GM12878 (cell line): ENCODE results near the gene VDR. TPM values are rescaled to one million over a fixed set of nuclear protein-coding genes. Genes with fewer than 3 reads are reported as not detected.

Experiments used
- ATAC-seq: fragments of 200-7000 bp; cut with Tn5 transposase; 3 replicates; pipeline ENCODE4 v1.9.1; 2020; ENCODE audit warnings: mild to moderate bottlenecking, moderate library complexity
- BruUV-seq: library from RNA; stranded (reverse); fragments of 400-500 nt; replicated peaks from 2 replicates; lab custom pipeline; 2021; lab: Mats Ljungman, UMichigan
- CTCF ChIA-PET: fragments of 300-600 bp; sonication (Branson Sonifier 250); formaldehyde crosslinking; extraction: SDS; loops from one replicate; lab custom pipeline; 2021; ENCODE audit warnings: inconsistent platforms; lab: Yijun Ruan, JAX
- POLR2A ChIA-PET: fragments of 350-600 bp; formaldehyde crosslinking; extraction: SDS; loops from one replicate; lab custom pipeline; 2021; ENCODE audit warnings: inconsistent platforms; lab: Charles Lee
- RAD21 ChIA-PET: fragments of 300-600 bp; sonication (Branson Sonifier 250); formaldehyde crosslinking; loops from one replicate; lab custom pipeline; 2023; ENCODE audit warnings: antibody characterized with exemption; ENCODE audit not compliant: unreplicated experiment; lab: Charles Lee
- SMC1A ChIA-PET: fragments of 300-600 bp; sonication (Branson Sonifier 250); formaldehyde crosslinking; loops from one replicate; lab custom pipeline; 2023; ENCODE audit not compliant: unreplicated experiment, uncharacterized antibody; lab: Charles Lee
- DNase-seq: peaks from one replicate; pipeline ENCODE4 v3.0.0-alpha.2; 2011; ENCODE audit warnings: low read depth, low spot score
- FAIRE-seq: peaks from 3 replicates; lab custom pipeline; 2011; peaks lifted over from hg19 to GRCh38; lab: Jason Lieb, UNC
- H2AFZ ChIP-seq: 2 replicates; pipeline ENCODE4 v1.6.0; 2011; ENCODE audit warnings: low read depth, low read length, control low read depth; ENCODE audit not compliant: control insufficient read depth
- H3K27ac ChIP-seq: 2 replicates; pipeline ENCODE4 v1.5.1; 2011; ENCODE audit warnings: control low read depth; ENCODE audit not compliant: control insufficient read depth, insufficient read depth
- H3K27me3 ChIP-seq, 2 experiments: replicated peaks in 1 of 2; 2 replicates each; pipeline versions ENCODE4 v1.6.0 to v1.6.1; 2011; ENCODE audit warnings: low read length in 1 of 2; ENCODE audit not compliant: control insufficient read depth in 2 of 2, insufficient read depth in 2 of 2
- H3K36me3 ChIP-seq, 2 experiments: 2 replicates each; pipeline ENCODE4 v1.5.1; 2011; ENCODE audit warnings: low read length in 1 of 2; ENCODE audit not compliant: control insufficient read depth in 2 of 2, insufficient read depth in 2 of 2
- H3K4me1 ChIP-seq: 2 replicates; pipeline ENCODE4 v1.6.1; 2011; ENCODE audit warnings: mild to moderate bottlenecking, low read length, moderate library complexity, mixed read lengths; ENCODE audit not compliant: control insufficient read depth, insufficient read depth
- H3K4me2 ChIP-seq: 2 replicates; pipeline ENCODE4 v1.6.0; 2011; ENCODE audit warnings: control low read depth; ENCODE audit not compliant: control insufficient read depth, insufficient read depth
- H3K4me3 ChIP-seq: fragments of 200-600 bp; sonication (generic); 2 replicates; pipeline ENCODE4 v1.5.1; 2016
- H3K79me2 ChIP-seq: 2 replicates; pipeline ENCODE4 v1.6.0; 2011; ENCODE audit warnings: low read length; ENCODE audit not compliant: control insufficient read depth, insufficient read depth
- H3K9ac ChIP-seq: 2 replicates; pipeline ENCODE4 v1.8.0; 2011; ENCODE audit warnings: low read length, control low read depth, mixed read lengths; ENCODE audit not compliant: control insufficient read depth, insufficient read depth
- H3K9me3 ChIP-seq: replicated peaks from 3 replicates; pipeline ENCODE4 v1.5.1; 2011; ENCODE audit warnings: mild to moderate bottlenecking, low read length; ENCODE audit not compliant: control insufficient read depth, insufficient read depth
- H4K20me1 ChIP-seq: 2 replicates; pipeline ENCODE4 v1.6.0; 2011; ENCODE audit not compliant: control insufficient read depth, insufficient read depth
- CEBPB ChIP-seq, 2 experiments: fragments of 150-350 bp in 1 of 2; IDR thresholded peaks; 2 replicates each; pipeline ENCODE4 v1.6.1; 2012 to 2014; ENCODE audit warnings: low read depth in 2 of 2, low read length in 2 of 2, borderline replicate concordance in 1 of 2, inconsistent platforms in 1 of 2
- CHD1 ChIP-seq: IDR thresholded peaks from 2 replicates; pipeline ENCODE4 v1.6.1; 2012; ENCODE audit warnings: low read depth, low read length, improper control_type of control experiment
- IRF4 ChIP-seq: IDR thresholded peaks from 2 replicates; pipeline ENCODE4 v1.6.1; 2011; ENCODE audit warnings: low read depth, low read length
- JUND ChIP-seq: IDR thresholded peaks from 2 replicates; pipeline ENCODE4 v1.6.1; 2012; ENCODE audit warnings: low read depth, mild to moderate bottlenecking, low read length, improper control_type of control experiment, moderate library complexity
- NFYA ChIP-seq: IDR thresholded peaks from 2 replicates; pipeline ENCODE4 v1.6.1; 2011; ENCODE audit warnings: low read depth, mild to moderate bottlenecking, low read length, improper control_type of control experiment, borderline replicate concordance
- ZBED1 ChIP-seq: IDR thresholded peaks from 2 replicates; pipeline ENCODE4 v1.6.1; 2016; ENCODE audit warnings: borderline replicate concordance
- ZNF384 ChIP-seq: IDR thresholded peaks from 2 replicates; pipeline ENCODE4 v1.6.1; 2012; ENCODE audit warnings: low read depth, mild to moderate bottlenecking, low read length, improper control_type of control experiment, borderline replicate concordance
- WGBS: methylation state at CpG from one replicate; pipeline ENCODE4 v1.1.6; 2016; ENCODE audit warnings: low lambda C conversion rate; ENCODE audit not compliant: insufficient replicate concordance, insufficient coverage; ENCODE audit errors: missing lambda C conversion rate; 5-methylcytosine and 5-hydroxymethylcytosine counted together
- in situ Hi-C: fragments of 300-500 bp; cut with MboI; formaldehyde crosslinking; loops from 9 replicates; pipeline ENCODE4 v1.14.3; 2018; ENCODE audit warnings: mixed read lengths
- intact Hi-C: fragments of 100-400 bp; cut with micrococcal nuclease; formaldehyde crosslinking; loops from one replicate; pipeline ENCODE4 v1.14.2; 2022; ENCODE audit not compliant: unreplicated experiment
- polyA plus RNA-seq, 11 experiments: library from polyadenylated mRNA; depleted of rRNA in 4 of 11; unstranded in 6 of 11; stranded (reverse) in 5 of 11; fragments of >200 nt; fragmentation: Nextera tagmentation in 4 of 11; fragmentation: Illumina TruSeq in 1 of 11; extraction: Ambion mirVana in 4 of 11; extraction: Trizol in 1 of 11; gene quantifications; 1 replicate in 1 of 11; 2 replicates in 10 of 11; pipeline versions ENCODE4 v1.2.1 to v1.2.3, GENCODE V29; 2011 to 2016; ENCODE audit warnings: inconsistent platforms in 2 of 11, missing spikeins in 2 of 11, low read depth in 1 of 11
- total RNA-seq, 4 experiments: library from RNA; depleted of rRNA in 3 of 4; stranded (reverse); fragments of >200 nt in 3 of 4; fragmentation: Illumina TruSeq in 1 of 4; extraction: Trizol in 1 of 4; gene quantifications; 2 replicates each; pipeline versions ENCODE4 v1.2.1 to v1.2.3, GENCODE V29; 2013 to 2021
- TF ChIP-seq, protein P1 (sequence below): IDR thresholded peaks from 2 replicates; pipeline ENCODE4 v1.6.1; 2012; ENCODE audit warnings: low read depth, low read length, improper control_type of control experiment
- TF ChIP-seq, protein P2 (sequence below): IDR thresholded peaks from 2 replicates; pipeline ENCODE4 v1.6.1; 2012; ENCODE audit warnings: low read length, inconsistent platforms
- TF ChIP-seq, protein P3 (sequence below): fragments of 450-650 bp; IDR thresholded peaks from 2 replicates; pipeline ENCODE4 v1.6.1; 2016; ENCODE audit warnings: mild to moderate bottlenecking
- TF ChIP-seq, protein P4 (sequence below): fragments of 450-650 bp; IDR thresholded peaks from 2 replicates; pipeline ENCODE4 v1.6.1; 2017; ENCODE audit warnings: borderline replicate concordance

The VDR gene
- total and polyA plus RNA-seq, 10 of the 15 experiments (the other 5 are each of a cell fraction or from before 2014, with no cell fraction given): 0.27 to 7.9 (median 3.0) TPM

DNA sequence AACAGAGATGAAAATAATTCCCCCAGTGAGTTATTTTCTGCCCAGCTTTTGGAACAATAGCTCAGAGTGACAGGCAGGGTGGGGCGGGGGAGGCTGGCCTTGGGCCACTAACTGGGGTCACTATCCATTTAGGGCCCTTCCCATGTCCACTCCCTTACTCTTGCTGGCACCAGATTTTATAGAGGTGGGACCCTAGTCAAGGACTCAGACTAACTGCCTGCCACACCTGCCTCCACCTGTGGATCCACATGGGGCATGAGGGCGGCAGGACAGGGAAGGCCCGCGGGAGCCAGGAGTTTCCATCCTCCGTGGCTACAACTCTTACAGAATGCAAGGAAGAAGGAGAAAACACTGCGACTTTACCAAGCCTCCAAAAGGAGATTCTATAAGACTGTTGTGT is 10.1 kb downstream of the VDR start:
- intact Hi-C loops: no loop called here
- ATAC-seq: no peak
- no peaks in the 10 kb centered on the region for H3K27me3 ChIP-seq
- H3K4me2 ChIP-seq: no peak overlapping the region
- no peak overlapping the region for H3K9ac ChIP-seq
- H3K9me3 ChIP-seq: no peaks in the 10 kb centered on the region
- in situ Hi-C loops: no loop called here
- 71% methylated on average over 6 of the region's 6 CpGs for WGBS
- no peak for TF ChIP-seq NFYA
- no peak for TF ChIP-seq ZNF384
- TF ChIP-seq, protein P1, sequence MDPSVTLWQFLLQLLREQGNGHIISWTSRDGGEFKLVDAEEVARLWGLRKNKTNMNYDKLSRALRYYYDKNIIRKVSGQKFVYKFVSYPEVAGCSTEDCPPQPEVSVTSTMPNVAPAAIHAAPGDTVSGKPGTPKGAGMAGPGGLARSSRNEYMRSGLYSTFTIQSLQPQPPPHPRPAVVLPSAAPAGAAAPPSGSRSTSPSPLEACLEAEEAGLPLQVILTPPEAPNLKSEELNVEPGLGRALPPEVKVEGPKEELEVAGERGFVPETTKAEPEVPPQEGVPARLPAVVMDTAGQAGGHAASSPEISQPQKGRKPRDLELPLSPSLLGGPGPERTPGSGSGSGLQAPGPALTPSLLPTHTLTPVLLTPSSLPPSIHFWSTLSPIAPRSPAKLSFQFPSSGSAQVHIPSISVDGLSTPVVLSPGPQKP: no peak
- TF ChIP-seq, protein P2, sequence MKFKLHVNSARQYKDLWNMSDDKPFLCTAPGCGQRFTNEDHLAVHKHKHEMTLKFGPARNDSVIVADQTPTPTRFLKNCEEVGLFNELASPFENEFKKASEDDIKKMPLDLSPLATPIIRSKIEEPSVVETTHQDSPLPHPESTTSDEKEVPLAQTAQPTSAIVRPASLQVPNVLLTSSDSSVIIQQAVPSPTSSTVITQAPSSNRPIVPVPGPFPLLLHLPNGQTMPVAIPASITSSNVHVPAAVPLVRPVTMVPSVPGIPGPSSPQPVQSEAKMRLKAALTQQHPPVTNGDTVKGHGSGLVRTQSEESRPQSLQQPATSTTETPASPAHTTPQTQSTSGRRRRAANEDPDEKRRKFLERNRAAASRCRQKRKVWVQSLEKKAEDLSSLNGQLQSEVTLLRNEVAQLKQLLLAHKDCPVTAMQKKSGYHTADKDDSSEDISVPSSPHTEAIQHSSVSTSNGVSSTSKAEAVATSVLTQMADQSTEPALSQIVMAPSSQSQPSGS: no peak
- no peak for TF ChIP-seq CHD1
- no peak for TF ChIP-seq ZBED1
- TF ChIP-seq, protein P3, sequence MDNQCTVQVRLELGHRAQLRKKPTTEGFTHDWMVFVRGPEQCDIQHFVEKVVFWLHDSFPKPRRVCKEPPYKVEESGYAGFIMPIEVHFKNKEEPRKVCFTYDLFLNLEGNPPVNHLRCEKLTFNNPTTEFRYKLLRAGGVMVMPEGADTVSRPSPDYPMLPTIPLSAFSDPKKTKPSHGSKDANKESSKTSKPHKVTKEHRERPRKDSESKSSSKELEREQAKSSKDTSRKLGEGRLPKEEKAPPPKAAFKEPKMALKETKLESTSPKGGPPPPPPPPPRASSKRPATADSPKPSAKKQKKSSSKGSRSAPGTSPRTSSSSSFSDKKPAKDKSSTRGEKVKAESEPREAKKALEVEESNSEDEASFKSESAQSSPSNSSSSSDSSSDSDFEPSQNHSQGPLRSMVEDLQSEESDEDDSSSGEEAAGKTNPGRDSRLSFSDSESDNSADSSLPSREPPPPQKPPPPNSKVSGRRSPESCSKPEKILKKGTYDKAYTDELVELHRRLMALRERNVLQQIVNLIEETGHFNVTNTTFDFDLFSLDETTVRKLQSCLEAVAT: no peak
- TF ChIP-seq CEBPB (IDR thresholded peaks at IDR 0.05; ENCODE audit: borderline replicate concordance in 1 of 2, low read depth in 2 of 2, low read length in 2 of 2): no peak
- TF ChIP-seq, protein P4, sequence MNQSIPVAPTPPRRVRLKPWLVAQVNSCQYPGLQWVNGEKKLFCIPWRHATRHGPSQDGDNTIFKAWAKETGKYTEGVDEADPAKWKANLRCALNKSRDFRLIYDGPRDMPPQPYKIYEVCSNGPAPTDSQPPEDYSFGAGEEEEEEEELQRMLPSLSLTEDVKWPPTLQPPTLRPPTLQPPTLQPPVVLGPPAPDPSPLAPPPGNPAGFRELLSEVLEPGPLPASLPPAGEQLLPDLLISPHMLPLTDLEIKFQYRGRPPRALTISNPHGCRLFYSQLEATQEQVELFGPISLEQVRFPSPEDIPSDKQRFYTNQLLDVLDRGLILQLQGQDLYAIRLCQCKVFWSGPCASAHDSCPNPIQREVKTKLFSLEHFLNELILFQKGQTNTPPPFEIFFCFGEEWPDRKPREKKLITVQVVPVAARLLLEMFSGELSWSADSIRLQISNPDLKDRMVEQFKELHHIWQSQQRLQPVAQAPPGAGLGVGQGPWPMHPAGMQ: no peak
- no peak for TF ChIP-seq JUND
- TF ChIP-seq IRF4: no peak
- no peaks in the 10 kb centered on the region for H3K79me2 ChIP-seq
- no peak overlapping the region for H3K4me3 ChIP-seq
- SMC1A ChIA-PET: interaction anchor here (1.3 to 5.4 kb wide), 6 partner anchors 10 to 56 kb away, joined by 3 to 40 read pairs (median 7); partner anchors contain the start of gene VDR
- no TSS peak for BruUV-seq
- no peak overlapping the region for H2AFZ ChIP-seq
- peaks cover 14% of the 10 kb centered on the region for H3K4me1 ChIP-seq
- RAD21 ChIA-PET: interaction anchor here (0.6 to 2.5 kb wide), 11 partner anchors 8 to 364 kb away, joined by 3 to 17 read pairs (median 4); partner anchors contain the start of gene VDR
- no peak for FAIRE-seq
- H3K27ac ChIP-seq: no peak overlapping the region
- POLR2A ChIA-PET: interaction anchor here (1.0 to 2.4 kb wide), 3 partner anchors 8 to 14 kb away, joined by 3 to 9 read pairs (median 5); no protein-coding TSS in a partner anchor
- no peaks in the 10 kb centered on the region for H4K20me1 ChIP-seq
- DNase-seq: no peak
- no peaks in the 10 kb centered on the region for H3K36me3 ChIP-seq
- CTCF ChIA-PET: interaction anchor here (0.8 to 3.7 kb wide), 11 partner anchors 8 to 69 kb away, joined by 3 to 20 read pairs (median 4); partner anchors contain the start of gene TMEM106C
